HPDE6-E6E7 (cell line): Measurements from ENCODE around the gene UBAP2L.
"Not testable (repeated sequence)": the region's sequence is repeated elsewhere in the genome, so short reads cannot be mapped to it uniquely, and the experiment has no call there.

Experiments used
- DNase-seq: peaks from one replicate; pipeline ENCODE4 v3.0.0; 2011; ENCODE audit warnings: missing footprints; ENCODE audit errors: extremely low spot score

UBAP2L gene

GRCh38 chr1:154198756-154199562 lies 21.8 kb upstream of the UBAP2L start:
- peak; percentile 45 for DNase-seq

GRCh38 chr1:154199563-154199879 lies 21.2 kb upstream of the UBAP2L start:
- DNase-seq: no peak

GRCh38 chr1:154205778-154206177 lies 15.0 kb upstream of the UBAP2L start:
- not testable (repeated sequence) for DNase-seq

GRCh38 chr1:154206196-154206595 lies 14.6 kb upstream of the UBAP2L start, which contains the start of gene CFAP141:
Gene CFAP141 (minus strand): TSS chr1:154206333. CDS start chr1:154206307, 26 bp downstream.
- peak; percentile 54 for DNase-seq

- DNase-seq: no peak
These were observed 13.5 kb upstream of the UBAP2L start for GRCh38 chr1:154207262-154207661.

GRCh38 chr1:154208677-154209388 lies 11.9 kb upstream of the UBAP2L start:
- DNase-seq: no peak

- DNase-seq: no peak
These were observed 8.7 kb upstream of the UBAP2L start for GRCh38 chr1:154212083-154212482.

- DNase-seq: peak; percentile 35
These were observed 7.5 kb upstream of the UBAP2L start for GRCh38 chr1:154213274-154213673.

- no peak for DNase-seq
These were observed 2.2 kb upstream of the UBAP2L start for GRCh38 chr1:154218545-154218944.

GRCh38 chr1:154219541-154219940 lies 1.2 kb upstream of the UBAP2L start:
- no peak for DNase-seq

GRCh38 chr1:154220970-154221277 lies 169 bp downstream of the UBAP2L start:
- no peak for DNase-seq

- no peak for DNase-seq
These were observed 685 bp downstream of the UBAP2L start for GRCh38 chr1:154221278-154222001.

- DNase-seq: no peak
These were observed 1.8 kb downstream of the UBAP2L start for GRCh38 chr1:154222518-154222917.

GRCh38 chr1:154222918-154223317 lies 2.2 kb downstream of the UBAP2L start:
- DNase-seq: no peak

GRCh38 chr1:154223621-154224020 lies 2.9 kb downstream of the UBAP2L start:
- no peak for DNase-seq

GRCh38 chr1:154225370-154225769 lies 4.6 kb downstream of the UBAP2L start:
- no peak for DNase-seq

- not testable (repeated sequence) for DNase-seq
These were observed 10.4 kb downstream of the UBAP2L start for GRCh38 chr1:154231112-154231511.

- DNase-seq: not testable (repeated sequence)
These were observed 12.4 kb downstream of the UBAP2L start for GRCh38 chr1:154233127-154233526.

GRCh38 chr1:154236855-154237254 lies 16.1 kb downstream of the UBAP2L start:
- no peak for DNase-seq

GRCh38 chr1:154237435-154237834 lies 16.7 kb downstream of the UBAP2L start:
- no peak for DNase-seq

GRCh38 chr1:154237880-154238506 lies 17.2 kb downstream of the UBAP2L start:
- no peak for DNase-seq

GRCh38 chr1:154239491-154239890 lies 18.7 kb downstream of the UBAP2L start:
- DNase-seq: no peak
